HG03095 (cell line): ENCODE data around the gene DVL2.

Experiments used
- ATAC-seq: cut with Tn5 transposase; IDR thresholded peaks from one replicate; pipeline ENCODE4 v1.9.1; 2021; ENCODE audit warnings: moderate library complexity; ENCODE audit not compliant: unreplicated experiment

Gene DVL2

GRCh38 chr17:7176107-7176840, 58.0 kb downstream of the DVL2 start:
- ATAC-seq = no peak
